Measurements from ENCODE around the gene PTGR3.
A peak's percentile ranks its signal among the peaks of the same experiment; 100 is the strongest.

- TF ChIP-seq POLR2A (IDR thresholded peaks at IDR 0.05) (no peak), CTCF (IDR thresholded peaks at IDR 0.05) (peak in 1 of 4 experiments; percentile 32)
Measured at GRCh38 chr18:75244351-75245313, 35.7 kb upstream of the PTGR3 start.

Measured in gastroesophageal sphincter (tissue), 3 donors.